GM12891 (cell line): ENCODE results near the gene TES.
"Not testable (repeated sequence)": the region's sequence is repeated elsewhere in the genome, so short reads cannot be mapped to it uniquely, and the experiment has no call there.

Source experiments
- DNase-seq: peaks from one replicate; pipeline ENCODE4 v3.0.0; 2011; ENCODE audit warnings: low spot score; ENCODE audit not compliant: insufficient read length
- FAIRE-seq: peaks from 2 replicates; lab custom pipeline; 2011; peaks lifted over from hg19 to GRCh38; lab: Jason Lieb, UNC
- PAX5 ChIP-seq: IDR thresholded peaks from 2 replicates; pipeline ENCODE4 v1.6.1; 2011; ENCODE audit warnings: low read length, moderate library complexity, mild to moderate bottlenecking; ENCODE audit not compliant: insufficient read depth, severe bottlenecking
- POLR2A ChIP-seq: IDR thresholded peaks from 2 replicates; pipeline ENCODE4 v1.6.1; 2011; ENCODE audit warnings: low read depth, low read length, control low read depth
- POLR2AphosphoS5 ChIP-seq: IDR thresholded peaks from 2 replicates; pipeline ENCODE4 v1.6.1; 2011; ENCODE audit warnings: low read depth, low read length, control low read depth
- POU2F2 ChIP-seq: IDR thresholded peaks from 2 replicates; pipeline ENCODE4 v1.6.1; 2011; ENCODE audit warnings: low read depth, mild to moderate bottlenecking, control low read depth, low read length, moderate library complexity
- SPI1 ChIP-seq: IDR thresholded peaks from 2 replicates; pipeline ENCODE4 v1.6.1; 2011; ENCODE audit warnings: low read depth, low read length, control low read depth
- TAF1 ChIP-seq: IDR thresholded peaks from 2 replicates; pipeline ENCODE4 v1.6.1; 2011; ENCODE audit warnings: low read depth, low read length, control low read depth

Gene TES

GRCh38 chr7:116170180-116170579, 40.2 kb upstream of the TES start:
- TF ChIP-seq POLR2AphosphoS5 (no peak), TAF1 (no peak), PAX5 (no peak), POLR2A (no peak), SPI1 (no peak), POU2F2 (no peak)
- FAIRE-seq (no peak), DNase-seq (no peak)

DNA sequence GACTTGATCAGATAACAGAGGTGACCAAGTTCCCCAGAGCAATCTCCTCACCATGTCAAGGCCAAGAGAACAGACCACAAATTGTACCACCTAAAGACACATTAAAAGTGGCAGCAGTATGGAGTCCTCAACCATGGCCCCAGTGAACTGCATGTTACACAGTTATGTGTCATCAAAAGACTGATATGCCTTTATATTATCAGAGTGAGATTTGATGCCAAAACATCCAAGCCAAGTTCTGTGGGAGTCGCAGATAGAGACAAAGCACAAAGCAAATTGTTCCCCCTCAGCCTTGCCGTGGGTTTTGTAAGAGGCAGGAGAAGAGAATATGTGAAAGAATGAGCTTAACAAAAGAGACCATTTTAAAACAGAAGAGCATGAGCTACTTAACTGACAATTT, 39.2 kb upstream of the TES start:
- TF ChIP-seq SPI1 (no peak), TAF1 (no peak), PAX5 (no peak), POLR2A (no peak), POLR2AphosphoS5 (no peak), POU2F2 (no peak)
- DNase-seq (no peak), FAIRE-seq (no peak)

DNA sequence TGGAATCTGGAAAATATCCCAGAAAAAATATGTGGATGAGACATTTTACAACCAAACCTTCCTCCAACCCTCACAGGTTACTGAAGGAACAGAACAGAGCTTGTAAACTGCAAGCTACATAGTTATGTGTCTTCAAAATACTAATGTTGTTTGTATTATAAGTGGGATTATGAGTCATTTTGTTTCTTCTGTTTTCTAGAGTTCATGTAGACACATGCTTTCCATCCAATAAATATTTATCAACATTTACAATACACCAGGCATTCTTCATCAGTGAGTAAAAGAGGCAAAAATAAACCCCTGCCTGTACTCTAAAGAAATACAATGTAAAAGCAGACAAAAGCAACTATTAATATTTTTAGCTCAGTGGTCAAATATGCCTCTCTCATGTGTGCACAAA, 38.0 kb upstream of the TES start:
- no peak for FAIRE-seq
- no peak for TF ChIP-seq POLR2AphosphoS5
- no peak for TF ChIP-seq POU2F2
- no peak for TF ChIP-seq POLR2A
- no peak for TF ChIP-seq SPI1
- TF ChIP-seq PAX5 = no peak
- TF ChIP-seq TAF1 = no peak
- DNase-seq = no peak

DNA sequence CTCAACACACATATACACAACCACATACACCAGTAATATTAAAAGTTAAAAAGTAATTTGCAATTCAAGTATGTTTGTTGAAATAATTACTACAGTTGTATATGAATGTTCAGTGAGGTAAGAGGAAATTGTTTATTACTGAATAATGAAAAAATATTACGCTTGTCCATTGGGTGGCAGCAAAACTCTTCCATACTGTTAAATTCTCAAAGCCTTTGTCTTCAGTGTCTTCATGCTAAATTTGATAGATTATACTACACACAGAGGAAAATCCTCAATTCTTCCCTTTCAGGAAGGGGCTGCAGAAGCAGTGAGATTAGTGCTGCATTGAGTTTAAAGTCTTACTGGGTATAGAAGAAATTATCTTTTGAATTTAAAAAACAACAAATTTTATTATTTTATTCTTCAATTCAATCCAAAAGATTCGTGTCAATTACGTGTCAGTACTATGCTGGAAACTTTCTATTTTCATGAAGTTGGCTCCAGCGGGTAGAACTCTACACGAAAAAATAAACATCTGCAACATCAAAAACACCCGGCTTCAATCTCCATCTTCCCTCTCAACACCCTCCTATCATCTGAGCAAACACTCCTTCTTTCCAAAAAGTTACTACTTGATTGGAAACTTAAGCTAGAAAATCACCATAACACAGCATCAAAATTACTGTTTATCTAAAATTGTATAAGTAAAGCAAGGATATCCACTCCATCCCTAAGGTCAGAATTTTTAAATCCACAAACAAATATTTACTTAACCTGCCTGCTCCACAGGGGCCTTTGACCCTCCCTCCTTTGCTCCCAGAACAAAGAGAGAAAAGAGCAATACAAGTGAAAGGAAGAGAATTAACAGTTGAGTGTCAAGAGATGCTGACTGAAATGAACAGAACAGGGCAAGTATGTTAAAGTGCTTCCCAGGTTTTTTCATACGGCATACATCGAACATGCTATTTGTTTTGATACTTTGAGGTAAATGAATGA, 37.0 kb upstream of the TES start:
- no peak for TF ChIP-seq SPI1
- no peak for TF ChIP-seq POLR2A
- TF ChIP-seq POLR2AphosphoS5 = no peak
- no peak for FAIRE-seq

DNA sequence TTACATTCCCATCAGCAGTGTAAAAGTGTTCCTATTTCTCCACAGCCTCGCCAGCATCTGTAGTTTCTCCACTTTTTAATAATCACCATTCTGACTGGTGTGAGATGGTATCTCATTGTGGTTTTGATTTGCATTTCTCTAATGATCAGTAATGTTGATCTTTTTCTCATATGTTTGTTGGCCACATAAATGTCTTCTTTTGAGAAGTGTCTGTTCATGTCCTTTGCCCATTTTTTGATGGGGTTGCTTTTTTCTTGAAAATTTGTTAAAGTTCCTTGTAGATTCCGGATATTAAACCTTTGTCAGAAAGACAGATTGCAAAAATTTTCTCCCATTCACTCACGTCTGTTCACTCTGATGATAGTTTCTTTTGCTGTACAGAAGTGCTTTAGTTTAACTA, 35.2 kb upstream of the TES start:
- not testable (repeated sequence) for FAIRE-seq, DNase-seq

More for the DNA sequence above, 37.0 kb upstream of the TES start:
- no peak for DNase-seq

DNA sequence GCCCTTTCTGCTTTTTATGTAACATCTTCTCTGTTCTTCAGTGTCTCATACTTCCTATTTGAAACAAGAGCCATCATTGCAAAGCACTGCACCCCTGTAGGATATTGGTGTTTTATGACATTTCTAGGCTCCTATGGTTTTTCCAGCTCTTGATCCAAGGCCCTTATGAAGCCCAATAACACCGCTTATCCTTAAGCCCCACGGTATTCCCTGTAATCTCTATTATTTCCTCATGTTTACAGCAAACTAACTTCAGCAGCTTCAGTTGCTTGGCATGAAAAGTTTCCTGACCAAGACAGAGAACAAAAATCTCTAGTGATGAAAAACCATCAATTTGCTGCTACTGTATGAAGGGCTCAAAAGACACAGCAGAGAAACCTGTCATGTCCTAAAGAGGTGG, 34.1 kb upstream of the TES start:
- FAIRE-seq (no peak), DNase-seq (no peak)
- no peak for TF ChIP-seq POLR2A
- TF ChIP-seq POU2F2 = no peak
- no peak for TF ChIP-seq POLR2AphosphoS5
- TF ChIP-seq PAX5 = no peak
- TF ChIP-seq TAF1 = no peak
- no peak for TF ChIP-seq SPI1

- no peak for TF ChIP-seq POLR2A
- no peak for TF ChIP-seq POLR2AphosphoS5
- TF ChIP-seq POU2F2 = no peak
- no peak for TF ChIP-seq SPI1
- DNase-seq = no peak
- FAIRE-seq = no peak
Observed at GRCh38 chr7:116177009-116177408, 33.3 kb upstream of the TES start.

DNA sequence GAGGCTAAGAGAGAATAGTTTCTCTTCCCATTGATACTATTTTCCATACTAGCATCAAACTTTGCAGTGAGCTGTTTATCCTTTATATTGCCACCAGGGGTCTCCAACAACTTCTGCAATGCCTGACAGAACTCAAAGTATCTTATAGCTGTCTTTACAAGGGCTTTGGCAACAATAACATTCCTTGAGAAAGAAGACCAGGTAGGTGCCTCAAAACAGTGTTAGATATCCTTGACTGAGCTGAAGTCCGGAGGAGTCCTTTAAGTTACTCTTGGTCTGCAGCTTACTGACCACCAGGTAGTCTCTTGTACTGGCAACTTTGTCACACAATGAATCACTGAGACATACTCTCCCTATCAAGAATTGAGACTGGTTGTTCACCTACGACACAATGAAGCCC, 30.0 kb upstream of the TES start:
- DNase-seq (peak; percentile 19), FAIRE-seq (peak; percentile 63)
- no peak for TF ChIP-seq POLR2AphosphoS5
- no peak for TF ChIP-seq PAX5
- TF ChIP-seq SPI1 = no peak
- TF ChIP-seq POU2F2 = no peak
- TF ChIP-seq POLR2A = no peak
- TF ChIP-seq TAF1 = no peak

GRCh38 chr7:116182023-116182422, 28.3 kb upstream of the TES start:
- FAIRE-seq (no peak), DNase-seq (no peak)
- TF ChIP-seq TAF1 (no peak), POLR2A (no peak), POLR2AphosphoS5 (no peak), SPI1 (no peak), POU2F2 (no peak), PAX5 (no peak)

DNA sequence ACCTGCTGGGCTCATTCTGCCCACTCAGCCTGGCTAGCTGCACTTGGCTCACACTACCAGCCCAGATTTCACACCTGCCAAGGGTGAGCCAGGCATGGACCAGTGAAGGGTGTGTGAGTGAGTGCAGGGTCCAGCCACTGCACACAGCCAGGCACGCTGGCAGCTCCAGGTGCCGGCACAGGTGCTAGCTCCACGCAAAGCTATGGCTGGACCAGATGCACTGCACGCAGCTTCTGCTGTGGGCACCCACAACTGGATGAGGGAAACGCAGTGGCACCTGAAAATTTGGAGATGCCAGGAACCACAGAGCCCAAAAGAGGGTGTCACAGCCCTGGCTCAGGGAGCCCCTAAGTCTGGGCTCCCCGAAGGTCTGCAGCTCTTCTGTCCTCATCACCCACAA, 24.9 kb upstream of the TES start:
- no peak for DNase-seq
- TF ChIP-seq PAX5 (no peak), POLR2A (no peak), SPI1 (no peak), TAF1 (no peak), POU2F2 (no peak), POLR2AphosphoS5 (no peak)
- FAIRE-seq = no peak
